Calu3 (cell line): ENCODE measurements around the gene AFAP1. TPM values are rescaled to one million over a fixed set of nuclear protein-coding genes. Genes with fewer than 3 reads are reported as not detected.

ENCODE experiments used
- BruUV-seq: library from RNA; stranded (reverse); fragments of 400-500 nt; replicated peaks from 2 replicates; lab custom pipeline; 2021; lab: Mats Ljungman, UMichigan
- CTCF ChIA-PET: fragments of 300-600 bp; sonication (Branson Sonifier 250); formaldehyde crosslinking; loops from one replicate; lab custom pipeline; 2022; ENCODE audit warnings: antibody characterized with exemption; lab: Charles Lee
- DNase-seq: peaks from one replicate; pipeline ENCODE4 v3.0.0; 2022
- H3K27ac Mint-ChIP-seq: one replicate; pipeline ENCODE4 v1.8.0; 2022; ENCODE audit warnings: mixed read lengths; ENCODE audit not compliant: unreplicated experiment
- H3K27me3 Mint-ChIP-seq: one replicate; pipeline ENCODE4 v1.8.0; 2022; ENCODE audit warnings: mixed read lengths; ENCODE audit not compliant: unreplicated experiment
- H3K36me3 Mint-ChIP-seq: one replicate; pipeline ENCODE4 v1.8.0; 2022; ENCODE audit warnings: mild to moderate bottlenecking, moderate library complexity, mixed read lengths; ENCODE audit not compliant: insufficient read depth, unreplicated experiment
- H3K4me1 Mint-ChIP-seq: one replicate; pipeline ENCODE4 v1.8.0; 2022; ENCODE audit warnings: mild to moderate bottlenecking, low read depth, mixed read lengths; ENCODE audit not compliant: unreplicated experiment
- H3K4me3 Mint-ChIP-seq: one replicate; pipeline ENCODE4 v1.8.0; 2022; ENCODE audit warnings: mild to moderate bottlenecking, low read depth, moderate library complexity, mixed read lengths; ENCODE audit not compliant: unreplicated experiment
- H3K9me3 Mint-ChIP-seq: one replicate; pipeline ENCODE4 v1.8.0; 2022; ENCODE audit warnings: low read depth, mixed read lengths; ENCODE audit not compliant: unreplicated experiment
- CTCF ChIP-seq: fragments of 200-600 bp; IDR thresholded peaks from one replicate; pipeline ENCODE4 v1.8.0; 2022; ENCODE audit warnings: antibody characterized with exemption; ENCODE audit not compliant: unreplicated experiment
- intact Hi-C: fragments of 100-400 bp; cut with micrococcal nuclease; formaldehyde crosslinking; loops from one replicate; pipeline ENCODE4 v1.10.0; 2022; ENCODE audit not compliant: unreplicated experiment
- total RNA-seq: library from RNA; stranded (reverse); gene quantifications from 2 replicates; pipeline ENCODE4 v1.2.3, GENCODE V29; 2022

AFAP1 gene
- total RNA-seq, 1 experiment from 2014 or later = 40.1 TPM

- intact Hi-C loops = no loop called here
- Mint-ChIP-seq H3K4me3 (no peak overlapping the region), H3K36me3 (no peaks in the 10 kb centered on the region), H3K9me3 (no peaks in the 10 kb centered on the region), H3K27me3 (no peaks in the 10 kb centered on the region), H3K4me1 (no peaks in the 10 kb centered on the region), H3K27ac (no peak overlapping the region)
- CTCF ChIA-PET = no interaction called here
- DNase-seq = no peak
- no TSS peak for BruUV-seq
- TF ChIP-seq CTCF = no peak
Observed at GRCh38 chr4:7901311-7901885, 38.3 kb downstream of the AFAP1 start.

GRCh38 chr4:7900334-7900909 is 39.2 kb downstream of the AFAP1 start:
- Mint-ChIP-seq H3K4me3 (no peak overlapping the region), H3K27ac (no peak overlapping the region), H3K27me3 (no peaks in the 10 kb centered on the region), H3K36me3 (no peaks in the 10 kb centered on the region), H3K4me1 (no peaks in the 10 kb centered on the region), H3K9me3 (no peaks in the 10 kb centered on the region)
- CTCF ChIA-PET = no interaction called here
- no TSS peak for BruUV-seq
- intact Hi-C loops = no loop called here
- DNase-seq = no peak
- TF ChIP-seq CTCF = no peak

DNA sequence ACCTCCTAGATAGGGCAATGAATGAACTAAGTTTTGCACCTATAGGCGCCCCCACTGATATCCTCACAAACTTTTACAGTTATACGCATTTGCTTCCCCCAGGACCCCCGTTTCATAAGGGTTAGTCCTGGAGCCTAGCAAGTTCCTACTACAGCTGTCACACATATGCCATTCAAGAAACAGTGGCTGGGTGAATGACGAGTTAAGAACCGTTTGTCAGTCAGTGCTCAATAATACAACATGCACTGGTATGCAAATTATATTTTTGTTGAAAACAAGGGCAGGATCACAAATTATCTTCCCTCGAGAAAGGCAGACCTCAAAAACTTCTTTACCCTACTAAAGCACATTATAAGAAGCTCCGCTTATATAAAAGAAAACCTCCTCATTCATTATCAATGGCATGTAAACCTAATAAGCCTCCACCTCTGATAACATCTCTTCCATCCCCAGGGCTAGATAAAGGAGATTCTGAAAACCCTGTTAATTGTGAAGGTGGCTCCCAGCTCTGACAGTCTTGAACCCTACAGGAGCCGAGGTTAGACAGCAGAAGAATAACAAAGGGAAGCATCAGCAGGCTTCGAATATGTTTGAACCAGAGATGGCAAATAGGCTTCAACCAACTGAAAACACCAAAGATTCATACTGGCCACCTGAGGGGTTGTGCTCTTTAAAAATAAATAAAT is 40.3 kb downstream of the AFAP1 start:
- Mint-ChIP-seq H3K4me1 (no peaks in the 10 kb centered on the region), H3K9me3 (no peaks in the 10 kb centered on the region), H3K36me3 (no peaks in the 10 kb centered on the region), H3K27me3 (no peaks in the 10 kb centered on the region), H3K27ac (no peak overlapping the region), H3K4me3 (no peak overlapping the region)
- intact Hi-C loops = no loop called here
- no peak for DNase-seq
- CTCF ChIA-PET = no interaction called here
- TF ChIP-seq CTCF = no peak
- BruUV-seq = no TSS peak

- Mint-ChIP-seq H3K4me1 (no peaks in the 10 kb centered on the region), H3K36me3 (no peaks in the 10 kb centered on the region), H3K9me3 (no peaks in the 10 kb centered on the region), H3K27ac (no peak overlapping the region), H3K27me3 (no peaks in the 10 kb centered on the region), H3K4me3 (no peak overlapping the region)
- intact Hi-C loops = no loop called here
- DNase-seq = no peak
- BruUV-seq = no TSS peak
- TF ChIP-seq CTCF = no peak
- CTCF ChIA-PET = no interaction called here
Observed at GRCh38 chr4:7898385-7898784, 41.3 kb downstream of the AFAP1 start.
